ENCODE measurements around the gene MYO9A.
A peak's percentile ranks its signal among the peaks of the same experiment; 100 is the strongest.
"Not testable (repeated sequence)": the region's sequence is repeated elsewhere in the genome, so short reads cannot be mapped to it uniquely, and the experiment has no call there.

The MYO9A gene

GRCh38 chr15:72005483-72005882, 112.5 kb downstream of the MYO9A start:
- Mint-ChIP-seq H3K4me1 (no peaks in the 10 kb centered on the region), H3K9me3 (no peaks in the 10 kb centered on the region), H3K27me3 (no peaks in the 10 kb centered on the region), H3K27ac (no peak overlapping the region), H3K4me3 (no peak overlapping the region)
- ATAC-seq: no peak
- DNase-seq: no peak

GRCh38 chr15:71999807-72000206, 118.1 kb downstream of the MYO9A start:
- H3K4me1 Mint-ChIP-seq: no peaks in the 10 kb centered on the region
- no peaks in the 10 kb centered on the region for H3K27me3 Mint-ChIP-seq
- no peak overlapping the region for H3K27ac Mint-ChIP-seq
- no peaks in the 10 kb centered on the region for H3K9me3 Mint-ChIP-seq
- H3K4me3 Mint-ChIP-seq: no peak overlapping the region
- ATAC-seq (no peak), DNase-seq (no peak)

DNA sequence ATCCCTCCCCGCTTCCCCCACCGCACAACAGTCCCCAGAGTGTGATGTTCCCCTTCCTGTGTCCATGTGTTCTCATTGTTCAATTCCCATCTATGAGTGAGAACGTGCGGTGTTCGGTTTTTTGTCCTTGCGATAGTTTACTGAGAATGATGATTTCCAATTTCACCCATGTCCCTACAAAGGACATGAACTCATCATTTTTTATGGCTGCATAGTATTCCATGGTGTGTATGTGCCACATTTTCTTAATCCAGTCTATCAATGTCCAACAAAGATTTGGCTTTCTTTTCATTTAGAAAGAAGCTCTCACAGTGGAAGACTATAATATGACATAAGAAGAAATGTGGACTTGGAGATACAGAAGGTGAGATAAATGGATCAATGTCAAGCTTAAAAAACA, 119.2 kb downstream of the MYO9A start:
- H3K4me3 Mint-ChIP-seq, ATAC-seq, H3K9me3 Mint-ChIP-seq: not testable (repeated sequence)

GRCh38 chr15:71997691-71998090, 120.3 kb downstream of the MYO9A start:
- DNase-seq (no peak), ATAC-seq (no peak)
- Mint-ChIP-seq H3K9me3 (no peaks in the 10 kb centered on the region), H3K27me3 (no peaks in the 10 kb centered on the region), H3K27ac (no peak overlapping the region), H3K4me1 (no peaks in the 10 kb centered on the region), H3K4me3 (no peak overlapping the region)

More for the DNA sequence above, 119.2 kb downstream of the MYO9A start:
- H3K4me1 Mint-ChIP-seq, H3K27me3 Mint-ChIP-seq, H3K27ac Mint-ChIP-seq, DNase-seq: not testable (repeated sequence)

DNA sequence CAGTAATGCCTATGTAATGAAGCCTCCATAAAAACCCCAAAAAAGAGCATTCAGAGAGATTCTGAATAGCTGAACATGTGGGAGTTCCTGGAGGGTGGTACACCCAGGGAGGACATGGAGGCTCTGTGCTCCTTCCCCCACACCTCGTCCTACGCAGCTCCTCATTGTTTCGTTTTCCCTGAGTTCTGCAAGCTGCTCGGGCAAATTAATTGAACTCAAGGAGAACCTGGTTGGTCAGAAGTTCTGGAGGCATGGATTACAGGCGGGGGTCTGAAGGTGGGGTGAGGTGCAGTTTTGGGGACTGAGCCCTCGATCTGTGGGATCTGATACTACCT, 142.2 kb downstream of the MYO9A start:
- ATAC-seq (no peak), DNase-seq (no peak)
- Mint-ChIP-seq H3K4me3 (no peak overlapping the region), H3K27ac (no peak overlapping the region), H3K9me3 (no peaks in the 10 kb centered on the region), H3K4me1 (no peaks in the 10 kb centered on the region), H3K27me3 (no peaks in the 10 kb centered on the region)

DNA sequence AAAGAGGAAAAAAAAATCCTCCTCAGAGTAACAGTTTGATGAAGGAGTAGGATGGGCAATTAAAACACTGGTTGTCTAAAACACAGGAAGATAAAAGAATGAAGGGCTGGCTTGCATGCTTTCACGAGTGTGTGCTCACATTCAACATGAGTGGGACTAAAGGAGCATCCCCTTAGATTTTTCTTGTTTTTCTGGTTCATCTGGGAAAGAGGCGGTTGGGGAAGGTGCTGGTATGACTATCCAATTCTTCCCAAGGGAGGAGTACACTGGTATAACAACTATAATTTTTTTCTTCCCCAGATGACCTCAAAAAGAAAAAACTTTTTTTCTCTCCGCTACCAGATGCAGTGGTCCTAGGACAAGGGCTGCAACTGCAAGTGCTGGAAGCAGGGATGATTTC, 143.7 kb downstream of the MYO9A start:
- Mint-ChIP-seq H3K27me3 (no peaks in the 10 kb centered on the region), H3K9me3 (no peaks in the 10 kb centered on the region), H3K4me1 (no peaks in the 10 kb centered on the region), H3K27ac (no peak overlapping the region), H3K4me3 (no peak overlapping the region)
- no peak for DNase-seq
- no peak for ATAC-seq

DNA sequence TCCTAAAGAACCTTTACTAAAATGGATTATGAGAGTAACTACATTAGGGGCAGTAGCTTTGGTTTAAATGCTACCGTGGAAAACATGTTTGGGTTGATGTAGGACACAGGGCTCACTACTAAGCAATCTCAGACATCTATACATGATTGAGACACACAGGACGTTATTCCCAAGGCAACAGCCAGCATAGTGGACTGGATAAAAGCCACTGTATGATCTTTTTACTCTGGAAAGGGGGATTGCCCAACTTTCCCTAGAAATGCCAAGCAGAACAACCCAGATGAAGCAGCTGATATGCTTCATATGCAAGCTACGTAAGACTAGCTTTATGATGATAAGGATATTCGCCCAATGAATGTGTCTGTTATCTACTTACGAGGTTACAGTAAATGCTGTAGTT, 144.6 kb downstream of the MYO9A start:
- Mint-ChIP-seq H3K27me3 (no peaks in the 10 kb centered on the region), H3K4me3 (no peak overlapping the region), H3K27ac (peak overlapping the region in 1 of 2 donors; percentile 27), H3K9me3 (no peaks in the 10 kb centered on the region), H3K4me1 (no peaks in the 10 kb centered on the region)
- ATAC-seq: no peak
- no peak for DNase-seq

DNA sequence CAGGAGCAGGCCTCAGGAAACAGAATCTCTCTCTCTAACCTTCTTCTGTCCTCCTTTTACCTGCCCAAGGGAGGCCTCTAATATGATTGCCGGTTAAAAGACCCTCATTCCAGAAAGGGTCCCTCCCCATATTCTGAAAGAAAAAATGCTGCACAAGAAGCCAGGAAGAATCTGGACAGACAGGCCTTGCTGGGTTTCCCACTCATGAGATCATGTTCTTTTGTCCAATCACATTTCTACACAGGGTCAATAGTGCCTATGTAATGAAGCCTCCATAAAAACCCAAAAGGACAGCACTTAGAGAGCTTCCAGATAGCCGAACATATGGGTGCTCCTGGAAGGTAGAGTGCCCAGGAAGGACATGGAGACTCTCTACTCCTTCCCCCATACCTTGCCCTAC, 146.0 kb downstream of the MYO9A start:
- no peak for ATAC-seq
- Mint-ChIP-seq H3K9me3 (no peaks in the 10 kb centered on the region), H3K4me1 (no peaks in the 10 kb centered on the region), H3K27ac (no peak overlapping the region), H3K4me3 (no peak overlapping the region), H3K27me3 (no peaks in the 10 kb centered on the region)
- DNase-seq: no peak

DNA sequence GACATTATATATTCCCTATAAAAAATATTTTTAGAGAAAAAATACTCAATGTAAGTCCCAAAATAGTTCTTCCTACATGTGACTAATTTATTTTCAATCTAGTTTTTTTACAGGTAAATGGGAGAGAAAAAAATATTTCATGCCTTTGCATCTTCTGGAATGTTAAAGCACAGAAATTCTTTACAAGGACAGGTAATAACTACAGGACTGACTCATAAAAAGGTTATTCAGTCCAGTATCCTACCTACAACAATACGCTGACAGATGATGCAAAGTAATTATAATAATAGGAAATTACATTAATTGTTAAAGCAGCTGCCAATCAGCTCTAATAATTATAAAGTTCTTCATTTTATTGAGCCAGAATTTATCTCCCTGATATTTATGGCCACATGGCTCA, 147.5 kb downstream of the MYO9A start:
- Mint-ChIP-seq H3K4me1 (no peaks in the 10 kb centered on the region), H3K4me3 (no peak overlapping the region), H3K9me3 (no peaks in the 10 kb centered on the region), H3K27ac (no peak overlapping the region), H3K27me3 (no peaks in the 10 kb centered on the region)
- no peak for ATAC-seq
- no peak for DNase-seq

DNA sequence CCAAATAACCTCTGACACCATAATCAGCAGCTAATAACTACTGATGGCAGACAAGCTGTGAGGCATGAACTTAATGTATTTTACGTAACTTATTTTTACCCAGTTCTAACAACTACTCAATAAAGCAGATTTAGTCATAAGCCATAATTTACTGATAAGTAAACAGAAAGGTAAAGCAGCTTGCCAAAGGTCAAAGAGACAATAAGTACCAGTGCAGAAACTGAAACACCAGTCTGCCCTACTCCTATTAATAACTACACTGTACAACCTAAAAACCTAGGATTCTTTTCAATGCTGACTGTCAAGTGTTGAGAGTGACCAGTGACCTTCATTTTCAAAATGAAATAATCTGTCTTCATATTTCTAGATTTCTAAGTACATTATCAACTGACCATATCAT, 155.4 kb downstream of the MYO9A start:
- Mint-ChIP-seq H3K9me3 (no peaks in the 10 kb centered on the region), H3K27me3 (no peaks in the 10 kb centered on the region), H3K4me3 (no peak overlapping the region), H3K4me1 (no peaks in the 10 kb centered on the region), H3K27ac (no peak overlapping the region)
- ATAC-seq (no peak), DNase-seq (no peak)

- Mint-ChIP-seq H3K27ac (no peak overlapping the region), H3K4me3 (no peak overlapping the region), H3K27me3 (no peaks in the 10 kb centered on the region), H3K4me1 (no peaks in the 10 kb centered on the region), H3K9me3 (no peaks in the 10 kb centered on the region)
- no peak for ATAC-seq
- no peak for DNase-seq
Observed at GRCh38 chr15:71957026-71957425, 160.9 kb downstream of the MYO9A start.

GRCh38 chr15:71951134-71951533, 166.8 kb downstream of the MYO9A start:
- no peak for DNase-seq
- H3K27me3 Mint-ChIP-seq: no peaks in the 10 kb centered on the region
- H3K9me3 Mint-ChIP-seq: no peaks in the 10 kb centered on the region
- H3K4me3 Mint-ChIP-seq: no peak overlapping the region
- H3K4me1 Mint-ChIP-seq: no peaks in the 10 kb centered on the region
- no peak for ATAC-seq
- H3K27ac Mint-ChIP-seq: no peak overlapping the region

DNA sequence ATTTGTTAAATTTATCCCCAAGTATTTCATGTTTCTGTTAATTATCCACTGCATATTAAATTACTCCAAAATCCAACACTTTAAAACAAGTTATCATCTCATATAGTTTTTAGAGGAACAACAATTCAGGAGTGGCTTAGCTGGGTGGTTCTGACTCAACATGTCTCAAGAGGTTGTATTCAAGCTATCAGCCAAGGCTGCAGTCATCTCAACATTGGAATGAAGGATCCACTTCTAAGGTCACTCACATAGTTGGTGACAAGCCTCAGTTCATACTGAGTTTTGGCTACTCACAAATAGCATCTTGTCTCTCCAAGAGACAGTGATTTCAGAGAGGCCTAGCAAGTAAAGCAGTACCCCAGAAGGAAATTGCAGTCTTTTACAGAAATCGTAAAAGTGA, 172.9 kb downstream of the MYO9A start:
- no peak for ATAC-seq
- H3K4me3 Mint-ChIP-seq: no peak overlapping the region
- no peak overlapping the region for H3K27ac Mint-ChIP-seq
- no peaks in the 10 kb centered on the region for H3K27me3 Mint-ChIP-seq
- H3K9me3 Mint-ChIP-seq: no peaks in the 10 kb centered on the region
- DNase-seq: no peak
- H3K4me1 Mint-ChIP-seq: no peaks in the 10 kb centered on the region

DNA sequence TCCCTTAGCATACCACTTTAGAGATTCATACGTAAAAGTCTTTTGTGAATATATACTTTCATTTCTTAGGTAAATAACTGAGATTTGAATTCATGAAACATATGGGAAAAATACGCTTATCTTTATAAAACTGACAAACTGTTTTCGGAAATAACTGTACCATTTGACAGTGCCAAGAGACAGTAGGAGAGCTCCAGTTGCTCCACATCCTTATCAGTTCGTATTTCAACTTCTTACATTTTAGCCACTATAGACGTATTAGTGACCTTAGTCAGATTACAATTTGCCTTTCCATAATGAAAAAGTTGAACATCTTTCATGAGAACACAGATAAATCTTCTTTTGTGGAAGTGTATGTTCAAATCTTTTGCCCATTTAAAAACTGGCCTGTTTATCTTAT, 174.1 kb downstream of the MYO9A start:
- no peak for ATAC-seq
- no peak overlapping the region for H3K27ac Mint-ChIP-seq
- no peak for DNase-seq
- no peaks in the 10 kb centered on the region for H3K9me3 Mint-ChIP-seq
- no peaks in the 10 kb centered on the region for H3K27me3 Mint-ChIP-seq
- no peaks in the 10 kb centered on the region for H3K4me1 Mint-ChIP-seq
- no peak overlapping the region for H3K4me3 Mint-ChIP-seq

DNA sequence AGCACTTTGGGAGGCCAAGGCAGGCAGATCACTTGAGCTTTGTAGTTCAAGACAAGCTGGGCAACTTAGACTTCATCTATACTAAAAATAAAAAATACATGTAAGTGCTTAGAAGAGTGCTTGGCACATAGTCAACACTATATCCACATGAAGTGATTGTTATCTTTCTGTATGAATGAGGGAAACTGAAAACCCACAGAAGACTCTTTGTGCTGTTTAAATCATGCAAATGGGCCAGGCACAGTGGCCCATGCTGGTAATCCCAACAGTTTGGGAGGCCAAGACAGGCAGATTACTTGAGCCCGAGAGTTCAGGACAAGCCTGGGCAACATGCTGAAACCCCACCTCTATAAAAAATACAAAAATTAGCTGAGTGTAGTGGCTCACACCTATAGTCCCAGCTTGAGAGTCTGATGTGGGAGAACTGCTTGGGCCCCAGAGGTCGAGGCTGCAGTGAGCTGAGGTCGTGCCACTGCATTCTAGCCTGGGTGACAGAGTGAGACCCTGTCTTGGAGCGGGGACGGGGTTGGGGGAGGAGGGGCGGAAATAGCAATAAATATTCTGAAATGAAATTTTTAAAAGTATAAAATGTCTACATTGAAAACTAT, 177.9 kb downstream of the MYO9A start:
- no peaks in the 10 kb centered on the region for H3K9me3 Mint-ChIP-seq
- no peak overlapping the region for H3K27ac Mint-ChIP-seq
- H3K4me3 Mint-ChIP-seq: no peak overlapping the region
- ATAC-seq (no peak), DNase-seq (no peak)
- no peaks in the 10 kb centered on the region for H3K27me3 Mint-ChIP-seq
- H3K4me1 Mint-ChIP-seq: no peaks in the 10 kb centered on the region

DNA sequence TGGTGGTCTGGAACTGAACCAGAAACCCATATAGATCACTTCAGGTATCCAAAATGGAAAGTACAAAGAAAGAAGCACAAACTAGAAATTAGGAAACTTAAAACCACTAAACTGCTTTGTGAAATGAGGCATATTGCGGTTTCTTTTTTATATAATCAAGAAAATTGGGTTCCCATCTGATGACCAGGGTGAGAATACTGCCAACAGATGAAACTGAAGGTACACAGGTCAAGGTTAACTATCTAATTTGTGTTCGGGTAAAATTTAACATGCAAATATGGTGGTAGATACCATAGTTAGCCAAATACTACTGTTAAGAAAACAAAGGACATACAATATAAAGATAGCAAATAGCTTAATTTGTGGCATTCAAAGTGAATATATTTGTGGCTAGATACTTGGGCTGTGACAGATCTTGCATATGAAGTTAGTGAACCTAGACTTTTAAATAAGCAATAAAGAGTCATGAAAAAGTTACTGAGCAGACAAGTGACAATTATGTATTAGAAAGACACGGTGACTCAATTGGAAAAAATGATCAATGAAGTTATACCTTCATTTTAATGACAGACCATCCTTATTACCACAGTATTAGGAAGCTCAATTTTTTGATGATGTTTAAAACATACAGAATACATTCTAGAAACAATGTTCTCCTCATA, 180.2 kb downstream of the MYO9A start:
- Mint-ChIP-seq H3K4me1 (no peaks in the 10 kb centered on the region), H3K27ac (no peak overlapping the region), H3K27me3 (no peaks in the 10 kb centered on the region)

GRCh38 chr15:71934446-71934845, 183.5 kb downstream of the MYO9A start:
- Mint-ChIP-seq H3K9me3 (peaks cover 9 to 11% of the 10 kb centered on the region in 2 donors), H3K4me3 (no peak overlapping the region), H3K27ac (no peak overlapping the region), H3K27me3 (no peaks in the 10 kb centered on the region), H3K4me1 (no peaks in the 10 kb centered on the region)
- DNase-seq (no peak), ATAC-seq (no peak)

More for the DNA sequence above, 180.2 kb downstream of the MYO9A start:
- DNase-seq (no peak), ATAC-seq (no peak)
- Mint-ChIP-seq H3K9me3 (no peaks in the 10 kb centered on the region), H3K4me3 (no peak overlapping the region)

Measured in stimulated activated naive CD8-positive, alpha-beta T cell treated with anti-CD3 and anti-CD28 coated beads, Interleukin-15, amount 100 ng/mL, for 72 hours (primary cell).